ENCODE measurements around the gene AUH. TPM values are rescaled to one million over a fixed set of nuclear protein-coding genes. Genes with fewer than 3 reads are reported as not detected.

AUH gene
- polyA plus RNA-seq, 3 donors, result 4.0 to 9.9 (median 8.4) TPM

GRCh38 chr9:91187311-91187964 is 174.3 kb downstream of the AUH start:
- Mint-ChIP-seq H3K27me3 (ENCODE audit: low read depth in 3 of 3) (peaks cover 0 to 4% (median 0%) of the 10 kb centered on the region in 3 donors), H3K36me3 (peaks cover 3 to 8% of the 10 kb centered on the region in 2 donors), H3K9me3 (peaks cover 4 to 11% (median 7%) of the 10 kb centered on the region in 7 donors), H3K4me3 (no peak overlapping the region), H3K27ac (peak overlapping the region in 6 of 7 donors; percentile 45 to 84 (median 72)), H3K4me1 (peaks cover 33% of the 10 kb centered on the region)
- intact Hi-C loops (cut with micrococcal nuclease), result no loop called here
- H4K20me1 ChIP-seq (ENCODE audit: insufficient read depth, low read length), result no peaks in the 10 kb centered on the region
- no peak overlapping the region for H3K4me3 ChIP-seq (replicated peaks in 1 of 3; ENCODE audit: low read depth in 2 of 3, low read length in 3 of 3)
- DNase-seq, result no peak
- H3K27me3 ChIP-seq (ENCODE audit: control insufficient read depth in 2 of 2, insufficient read depth in 2 of 2, low read length in 2 of 2), result no peaks in the 10 kb centered on the region
- TF ChIP-seq, protein P1, sequence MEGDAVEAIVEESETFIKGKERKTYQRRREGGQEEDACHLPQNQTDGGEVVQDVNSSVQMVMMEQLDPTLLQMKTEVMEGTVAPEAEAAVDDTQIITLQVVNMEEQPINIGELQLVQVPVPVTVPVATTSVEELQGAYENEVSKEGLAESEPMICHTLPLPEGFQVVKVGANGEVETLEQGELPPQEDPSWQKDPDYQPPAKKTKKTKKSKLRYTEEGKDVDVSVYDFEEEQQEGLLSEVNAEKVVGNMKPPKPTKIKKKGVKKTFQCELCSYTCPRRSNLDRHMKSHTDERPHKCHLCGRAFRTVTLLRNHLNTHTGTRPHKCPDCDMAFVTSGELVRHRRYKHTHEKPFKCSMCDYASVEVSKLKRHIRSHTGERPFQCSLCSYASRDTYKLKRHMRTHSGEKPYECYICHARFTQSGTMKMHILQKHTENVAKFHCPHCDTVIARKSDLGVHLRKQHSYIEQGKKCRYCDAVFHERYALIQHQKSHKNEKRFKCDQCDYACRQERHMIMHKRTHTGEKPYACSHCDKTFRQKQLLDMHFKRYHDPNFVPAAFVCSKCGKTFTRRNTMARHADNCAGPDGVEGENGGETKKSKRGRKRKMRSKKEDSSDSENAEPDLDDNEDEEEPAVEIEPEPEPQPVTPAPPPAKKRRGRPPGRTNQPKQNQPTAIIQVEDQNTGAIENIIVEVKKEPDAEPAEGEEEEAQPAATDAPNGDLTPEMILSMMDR (IDR thresholded peaks at IDR 0.05), result no peak
- H3K9me3 ChIP-seq (replicated peaks in 1 of 2; ENCODE audit: control insufficient read depth in 1 of 2, insufficient read depth in 1 of 2, low read length in 2 of 2), result no peaks in the 10 kb centered on the region
- WGBS (ENCODE audit: insufficient coverage), result 93% methylated on average over 10 of the region's 11 CpGs
- H3K4me2 ChIP-seq (replicated peaks; ENCODE audit: extremely low read depth, low read length, poor library complexity, severe bottlenecking), result no peak overlapping the region
- H3K27ac ChIP-seq (ENCODE audit: low read depth in 1 of 2, low read length in 2 of 2), result no peak overlapping the region
- no peak overlapping the region for H2AFZ ChIP-seq (ENCODE audit: insufficient read depth, low read depth, low read length, poor library complexity, severe bottlenecking)
- H3K79me2 ChIP-seq (ENCODE audit: insufficient read depth, low read length), result no peaks in the 10 kb centered on the region
- no peak overlapping the region for H3K9ac ChIP-seq (ENCODE audit: insufficient read depth, low read length, poor library complexity, severe bottlenecking)
- no peaks in the 10 kb centered on the region for H3K36me3 ChIP-seq (replicated peaks in 1 of 2; ENCODE audit: control insufficient read depth in 1 of 2, insufficient read depth in 2 of 2, low read length in 2 of 2)
- peaks cover 23 to 32% of the 10 kb centered on the region in 2 donors for H3K4me1 ChIP-seq (ENCODE audit: control insufficient read depth in 1 of 2, insufficient read depth in 2 of 2, low read length in 2 of 2)

GRCh38 chr9:91186632-91187108 is 175.0 kb downstream of the AUH start:
- Histone ChIP-seq H4K20me1 (ENCODE audit: insufficient read depth, low read length) (no peaks in the 10 kb centered on the region), H3K36me3 (replicated peaks in 1 of 2; ENCODE audit: control insufficient read depth in 1 of 2, insufficient read depth in 2 of 2, low read length in 2 of 2) (no peaks in the 10 kb centered on the region), H3K4me2 (replicated peaks; ENCODE audit: extremely low read depth, low read length, poor library complexity, severe bottlenecking) (no peak overlapping the region), H3K4me3 (replicated peaks in 1 of 3; ENCODE audit: low read depth in 2 of 3, low read length in 3 of 3) (no peak overlapping the region), H3K4me1 (ENCODE audit: control insufficient read depth in 1 of 2, insufficient read depth in 2 of 2, low read length in 2 of 2) (peaks cover 18 to 24% of the 10 kb centered on the region in 2 donors), H3K27ac (ENCODE audit: low read depth in 1 of 2, low read length in 2 of 2) (no peak overlapping the region), H3K27me3 (ENCODE audit: control insufficient read depth in 2 of 2, insufficient read depth in 2 of 2, low read length in 2 of 2) (no peaks in the 10 kb centered on the region), H3K79me2 (ENCODE audit: insufficient read depth, low read length) (no peaks in the 10 kb centered on the region), H3K9me3 (replicated peaks in 1 of 2; ENCODE audit: control insufficient read depth in 1 of 2, insufficient read depth in 1 of 2, low read length in 2 of 2) (no peaks in the 10 kb centered on the region), H3K9ac (ENCODE audit: insufficient read depth, low read length, poor library complexity, severe bottlenecking) (no peak overlapping the region), H2AFZ (ENCODE audit: insufficient read depth, low read depth, low read length, poor library complexity, severe bottlenecking) (no peak overlapping the region)
- Mint-ChIP-seq H3K27ac (peak overlapping the region in 6 of 7 donors; percentile 45 to 84 (median 62)), H3K27me3 (ENCODE audit: low read depth in 3 of 3) (peaks cover 0 to 4% (median 0%) of the 10 kb centered on the region in 3 donors), H3K36me3 (peaks cover 0 to 4% of the 10 kb centered on the region in 2 donors), H3K9me3 (peaks cover 4 to 11% (median 7%) of the 10 kb centered on the region in 7 donors), H3K4me3 (no peak overlapping the region), H3K4me1 (peaks cover 26% of the 10 kb centered on the region)
- intact Hi-C loops (cut with micrococcal nuclease), result no loop called here
- TF ChIP-seq, protein P1 (IDR thresholded peaks at IDR 0.05), result no peak
- peak; percentile 72 to 89 (median 74) for DNase-seq
- WGBS (ENCODE audit: insufficient coverage), result 0% methylated on average over 1 of the region's 2 CpGs
